ENCODE measurements around the gene ANKRD29. TPM values are rescaled to one million over a fixed set of nuclear protein-coding genes. Genes with fewer than 3 reads are reported as not detected.

ANKRD29 gene
- total and polyA plus RNA-seq, 7 donors, result 0.57 to 2.1 (median 1.1) TPM

DNA sequence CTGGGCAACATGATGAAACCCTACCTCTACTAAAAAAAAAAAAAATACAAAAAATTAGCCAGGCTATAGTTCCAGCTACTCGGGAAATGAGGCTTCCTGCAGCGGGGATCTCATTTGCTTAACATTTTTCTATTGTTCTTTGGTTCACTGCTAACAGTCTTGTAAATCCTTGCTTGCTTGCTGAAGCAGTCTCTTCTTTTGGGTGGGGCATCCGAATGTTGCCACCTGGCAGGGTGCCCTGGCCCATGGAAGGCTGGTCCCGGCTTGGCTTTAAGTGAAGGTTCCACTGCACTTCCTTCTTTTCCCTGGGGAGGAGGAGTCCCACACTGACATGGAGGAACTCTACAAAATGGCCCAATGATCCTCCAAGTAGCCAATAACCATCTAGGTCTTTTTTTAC, 6.0 kb upstream of the ANKRD29 start:
- no peaks in the 10 kb centered on the region for H3K4me1 ChIP-seq
- DNase-seq (no peak), ATAC-seq (no peak)
- no peak overlapping the region for H3K27ac ChIP-seq
- WGBS, 3 donors, result 14 to 22% (median 21%) methylated on average over 4 of the region's 4 CpGs
- intact Hi-C loops (cut with DNase I), result no loop called here
- TF ChIP-seq, protein P1, sequence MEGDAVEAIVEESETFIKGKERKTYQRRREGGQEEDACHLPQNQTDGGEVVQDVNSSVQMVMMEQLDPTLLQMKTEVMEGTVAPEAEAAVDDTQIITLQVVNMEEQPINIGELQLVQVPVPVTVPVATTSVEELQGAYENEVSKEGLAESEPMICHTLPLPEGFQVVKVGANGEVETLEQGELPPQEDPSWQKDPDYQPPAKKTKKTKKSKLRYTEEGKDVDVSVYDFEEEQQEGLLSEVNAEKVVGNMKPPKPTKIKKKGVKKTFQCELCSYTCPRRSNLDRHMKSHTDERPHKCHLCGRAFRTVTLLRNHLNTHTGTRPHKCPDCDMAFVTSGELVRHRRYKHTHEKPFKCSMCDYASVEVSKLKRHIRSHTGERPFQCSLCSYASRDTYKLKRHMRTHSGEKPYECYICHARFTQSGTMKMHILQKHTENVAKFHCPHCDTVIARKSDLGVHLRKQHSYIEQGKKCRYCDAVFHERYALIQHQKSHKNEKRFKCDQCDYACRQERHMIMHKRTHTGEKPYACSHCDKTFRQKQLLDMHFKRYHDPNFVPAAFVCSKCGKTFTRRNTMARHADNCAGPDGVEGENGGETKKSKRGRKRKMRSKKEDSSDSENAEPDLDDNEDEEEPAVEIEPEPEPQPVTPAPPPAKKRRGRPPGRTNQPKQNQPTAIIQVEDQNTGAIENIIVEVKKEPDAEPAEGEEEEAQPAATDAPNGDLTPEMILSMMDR (IDR thresholded peaks at IDR 0.05), result no peak
- H3K27me3 ChIP-seq (ENCODE audit: insufficient read depth in 3 of 3, low read length in 2 of 3), result peaks cover 0 to 2% (median under 1%) of the 10 kb centered on the region in 3 donors
- no peaks in the 10 kb centered on the region for H3K36me3 ChIP-seq (ENCODE audit: insufficient read depth in 1 of 2, low read depth in 1 of 2)
- H3K4me3 ChIP-seq, result no peak overlapping the region
- H3K9me3 ChIP-seq, result no peaks in the 10 kb centered on the region

DNA sequence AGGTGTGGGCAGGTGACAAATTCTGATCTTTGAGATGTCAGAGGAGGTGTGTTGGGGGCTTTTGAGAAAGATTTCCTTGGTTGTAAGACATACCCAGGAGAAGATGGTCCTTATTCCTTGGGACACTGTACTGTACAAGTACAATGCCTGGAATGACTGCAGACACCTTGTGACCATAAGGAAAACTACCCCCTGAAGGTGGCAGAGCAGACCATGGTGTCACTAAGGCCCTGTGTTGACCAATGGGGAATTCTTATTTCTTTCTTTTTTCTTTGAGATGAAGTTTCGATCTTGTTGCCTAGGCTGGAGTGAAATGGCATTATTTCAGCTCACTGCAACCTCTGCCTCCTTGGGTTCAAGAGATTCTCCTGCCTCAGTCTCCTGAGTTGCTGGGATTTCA, 4.4 kb upstream of the ANKRD29 start:
- TF ChIP-seq, protein P1 (IDR thresholded peaks at IDR 0.05), result no peak

DNA sequence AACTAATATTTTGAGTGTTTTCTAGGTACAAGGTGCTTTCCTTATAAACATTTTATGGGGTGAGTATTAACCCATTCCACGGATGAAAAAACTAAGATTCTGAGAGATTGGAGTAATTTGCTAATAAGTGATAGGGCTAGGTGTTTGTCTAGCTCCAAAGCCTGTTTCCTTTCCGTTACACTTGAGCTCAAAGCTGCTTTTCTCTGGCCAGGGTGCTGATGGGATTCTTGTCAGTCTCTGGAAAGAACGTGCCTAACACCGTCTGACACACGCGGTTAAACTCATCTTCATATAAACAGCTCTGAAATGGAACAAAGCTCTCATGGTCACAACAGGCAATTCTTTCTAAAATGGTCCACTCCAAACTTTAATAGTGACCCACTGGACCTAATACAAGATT, 2.0 kb upstream of the ANKRD29 start:
- Histone ChIP-seq H3K4me1 (peaks cover 3% of the 10 kb centered on the region), H3K4me3 (no peak overlapping the region), H3K36me3 (ENCODE audit: insufficient read depth in 1 of 2, low read depth in 1 of 2) (no peaks in the 10 kb centered on the region), H3K27me3 (ENCODE audit: insufficient read depth in 3 of 3, low read length in 2 of 3) (peaks cover 0 to 34% (median 7%) of the 10 kb centered on the region in 3 donors), H3K9me3 (no peaks in the 10 kb centered on the region), H3K27ac (no peak overlapping the region)
- TF ChIP-seq, protein P1 (IDR thresholded peaks at IDR 0.05), result no peak
- ATAC-seq (no peak), DNase-seq (no peak)
- intact Hi-C loops (cut with DNase I), result no loop called here
- 50 to 52% (median 51%) methylated on average over 6 of the region's 6 CpGs for WGBS, 3 donors

More for the DNA sequence above, 4.4 kb upstream of the ANKRD29 start:
- intact Hi-C loops (cut with DNase I), result no loop called here
- 80 to 94% (median 88%) methylated on average over 1 of the region's 1 CpG for WGBS, 3 donors
- Histone ChIP-seq H3K27me3 (ENCODE audit: insufficient read depth in 3 of 3, low read length in 2 of 3) (peaks cover 0 to 13% (median 7%) of the 10 kb centered on the region in 3 donors), H3K27ac (no peak overlapping the region), H3K9me3 (no peaks in the 10 kb centered on the region), H3K36me3 (ENCODE audit: insufficient read depth in 1 of 2, low read depth in 1 of 2) (no peaks in the 10 kb centered on the region), H3K4me3 (no peak overlapping the region), H3K4me1 (peaks cover 2% of the 10 kb centered on the region)
- no peak for DNase-seq
- no peak for ATAC-seq

DNA sequence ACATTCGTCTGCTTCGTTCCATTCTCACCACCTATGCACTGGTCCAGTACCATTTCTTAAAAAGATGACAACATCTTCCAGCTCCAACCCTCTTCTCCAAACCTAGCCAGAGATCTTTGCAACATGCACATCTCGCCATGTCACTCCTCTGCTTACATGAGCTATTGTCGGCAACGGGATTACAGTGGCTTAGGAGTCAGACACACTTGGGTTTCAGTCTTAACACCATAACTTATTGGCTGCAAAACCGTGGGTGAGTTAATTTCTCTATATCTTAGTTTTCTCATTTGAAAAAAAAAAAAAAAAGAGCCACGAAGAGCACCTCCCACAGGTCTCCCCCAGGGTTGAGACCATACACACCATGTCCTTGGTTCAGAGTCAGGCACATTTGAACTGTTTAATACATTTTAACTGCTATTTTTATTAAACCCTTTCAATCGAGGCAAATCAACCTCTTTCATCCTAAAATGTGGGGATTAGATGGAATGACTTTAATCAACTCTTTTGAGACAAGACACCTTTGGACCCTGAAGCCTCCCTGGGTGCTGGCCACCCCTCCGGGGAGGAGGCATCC, 889 bp downstream of the ANKRD29 start:
- Histone ChIP-seq H3K27ac (no peak overlapping the region), H3K27me3 (ENCODE audit: insufficient read depth in 3 of 3, low read length in 2 of 3) (peaks cover 0 to 38% (median 7%) of the 10 kb centered on the region in 3 donors), H3K9me3 (no peaks in the 10 kb centered on the region), H3K36me3 (ENCODE audit: insufficient read depth in 1 of 2, low read depth in 1 of 2) (no peaks in the 10 kb centered on the region), H3K4me3 (peak overlapping the region; percentile 65), H3K4me1 (peaks cover 3% of the 10 kb centered on the region)
- 36 to 39% (median 37%) methylated on average over 9 of the region's 9 CpGs for WGBS, 3 donors
- ATAC-seq (no peak), DNase-seq (no peak)
- intact Hi-C loops (cut with DNase I), result no loop called here
- TF ChIP-seq, protein P1 (IDR thresholded peaks at IDR 0.05), result no peak

DNA sequence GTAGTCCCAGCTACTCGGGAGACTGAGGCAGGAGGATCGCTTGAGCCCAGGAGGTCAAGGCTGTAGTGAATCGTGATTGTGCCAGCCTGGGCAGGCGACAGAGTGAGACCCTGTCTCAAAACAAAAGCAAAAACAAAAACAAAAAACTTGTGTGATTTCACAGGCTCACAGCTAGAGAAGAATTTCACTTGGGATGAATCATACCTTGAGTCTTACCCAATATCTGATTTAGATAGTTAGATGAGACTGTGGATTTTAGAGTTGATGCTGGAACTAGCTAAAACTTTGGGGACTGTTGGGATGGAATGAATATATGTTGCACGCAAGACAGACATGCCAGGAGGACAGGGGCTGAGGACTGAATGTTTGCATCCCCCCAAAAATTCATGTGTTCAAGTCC, 4.4 kb downstream of the ANKRD29 start:
- no peaks in the 10 kb centered on the region for H3K36me3 ChIP-seq (ENCODE audit: insufficient read depth in 1 of 2, low read depth in 1 of 2)
- 89 to 95% (median 93%) methylated on average over 5 of the region's 5 CpGs for WGBS, 3 donors
- intact Hi-C loops (cut with DNase I), result no loop called here
- ATAC-seq, result no peak
- H3K27me3 ChIP-seq (ENCODE audit: insufficient read depth in 3 of 3, low read length in 2 of 3), result peaks cover 0 to 33% (median under 1%) of the 10 kb centered on the region in 3 donors
- TF ChIP-seq, protein P1 (IDR thresholded peaks at IDR 0.05), result no peak
- H3K4me3 ChIP-seq, result no peak overlapping the region
- DNase-seq, result no peak
- H3K27ac ChIP-seq, result no peak overlapping the region
- H3K4me1 ChIP-seq, result peaks cover 3% of the 10 kb centered on the region
- H3K9me3 ChIP-seq, result no peaks in the 10 kb centered on the region

All from psoas muscle (tissue), 8 donors.